ENCODE measurements around the gene TTC7B. TPM values are rescaled to one million over a fixed set of nuclear protein-coding genes. Genes with fewer than 3 reads are reported as not detected.

TTC7B gene
- total RNA-seq, 1 donor from 2014 or later: 83.7 TPM

DNA sequence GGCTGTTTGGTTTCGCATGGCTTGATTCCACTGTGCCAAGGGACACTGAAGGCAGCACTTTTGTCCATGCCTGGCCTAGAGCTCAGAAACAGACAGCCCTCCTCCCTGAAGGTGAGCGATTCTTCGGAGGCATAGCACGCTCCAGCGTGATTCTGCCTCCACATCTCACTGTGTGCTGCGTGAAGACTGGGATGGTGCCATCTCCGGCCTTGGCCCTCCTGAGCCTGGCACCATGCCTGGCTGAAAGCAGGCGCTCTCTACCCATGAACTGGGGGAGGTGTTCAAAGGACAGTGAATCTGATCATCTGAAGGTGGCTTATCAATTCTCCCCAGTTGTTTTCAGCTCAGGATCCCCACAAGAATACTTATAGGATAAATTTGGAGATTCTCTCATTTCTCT, 187.4 kb downstream of the TTC7B start:
- no peak for DNase-seq (ENCODE audit: extremely low read depth, low read depth, low spot score)

- DNase-seq (ENCODE audit: extremely low read depth, low read depth, low spot score): no peak
Measured at GRCh38 chr14:90627478-90627877, 188.8 kb downstream of the TTC7B start.

- DNase-seq (ENCODE audit: extremely low read depth, low read depth, low spot score): no peak
Measured at GRCh38 chr14:90626550-90626949, 189.7 kb downstream of the TTC7B start.

- DNase-seq (ENCODE audit: extremely low read depth, low read depth, low spot score): no peak
Measured at GRCh38 chr14:90625445-90625844, 190.8 kb downstream of the TTC7B start.

DNA sequence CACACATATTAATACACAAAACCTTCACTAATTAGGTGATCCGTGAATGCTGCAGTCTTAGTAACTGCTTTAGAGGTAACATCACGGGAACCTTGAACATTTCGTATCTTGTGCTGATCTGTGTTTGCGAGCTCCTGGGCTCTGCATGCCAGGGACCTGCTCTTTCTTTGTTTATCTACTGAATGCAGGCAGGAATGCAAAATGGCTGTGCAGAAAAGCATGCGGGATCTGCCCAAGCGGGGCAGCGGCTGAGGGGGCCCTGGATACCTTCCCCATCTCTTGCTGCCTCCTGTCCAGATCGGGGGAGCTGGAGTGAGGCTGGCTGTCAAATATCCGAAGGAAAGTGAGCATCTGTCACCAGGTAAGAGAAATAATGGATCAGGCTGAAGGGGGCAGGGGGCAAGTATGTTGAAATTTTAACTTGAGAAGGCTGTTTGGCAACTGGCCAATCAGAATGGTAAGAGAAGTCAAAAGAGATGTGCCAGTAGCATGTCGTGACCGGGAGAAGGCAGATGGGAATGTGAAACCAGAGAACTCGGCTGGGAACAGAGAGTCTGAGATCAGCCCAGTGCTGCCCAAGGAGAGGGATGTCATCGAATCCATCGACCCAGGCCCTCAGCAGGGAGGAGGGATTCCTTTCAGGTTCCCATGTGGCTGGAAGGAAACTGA, 191.4 kb downstream of the TTC7B start:
- no peak for DNase-seq (ENCODE audit: extremely low read depth, low read depth, low spot score)

DNA sequence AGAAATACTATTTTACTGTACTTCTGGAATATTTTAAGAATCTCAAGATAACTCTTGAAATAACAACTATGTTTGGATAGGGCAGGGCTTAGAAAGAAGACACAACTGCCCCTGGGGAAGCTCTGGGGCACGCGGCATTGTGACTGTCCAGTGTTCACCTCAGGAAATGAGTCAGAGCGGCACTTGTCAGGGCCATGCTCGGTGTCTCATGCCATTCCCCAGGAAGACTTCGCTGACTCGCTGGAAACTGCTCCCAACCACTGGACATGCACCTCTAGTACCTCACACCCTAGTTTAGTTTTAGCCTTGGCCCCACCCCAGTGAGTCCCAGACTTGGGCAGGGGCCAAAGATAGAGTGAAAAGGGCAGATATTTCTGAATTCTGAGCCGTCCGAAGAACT, 192.0 kb downstream of the TTC7B start:
- no peak for DNase-seq (ENCODE audit: extremely low read depth, low read depth, low spot score)

- DNase-seq (ENCODE audit: extremely low read depth, low read depth, low spot score): no peak
Measured at GRCh38 chr14:90621201-90621600, 195.0 kb downstream of the TTC7B start.

GRCh38 chr14:90620568-90621077, 195.6 kb downstream of the TTC7B start:
- DNase-seq (ENCODE audit: extremely low read depth, low read depth, low spot score): no peak

- DNase-seq (ENCODE audit: extremely low read depth, low read depth, low spot score): no peak
Measured at GRCh38 chr14:90619911-90620310, 196.3 kb downstream of the TTC7B start.

DNA sequence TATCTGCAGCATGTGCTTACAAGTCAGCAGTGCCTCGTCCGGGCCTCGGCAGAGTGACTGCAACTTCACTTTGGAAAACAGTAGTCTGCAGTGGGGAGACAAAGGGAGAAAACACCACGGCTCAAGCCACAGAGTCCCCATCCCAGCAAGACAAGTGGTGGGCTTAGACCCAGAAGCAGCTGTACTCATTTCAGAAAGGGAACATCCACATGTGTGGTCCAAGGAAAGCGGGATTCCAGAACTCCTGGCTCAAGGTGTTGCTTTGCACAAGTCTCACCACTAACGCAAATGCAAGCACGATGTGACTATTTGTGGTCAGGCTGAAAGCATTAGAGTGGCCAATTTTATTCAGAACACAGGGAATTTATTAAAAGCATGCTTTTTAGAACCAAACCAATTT, 198.3 kb downstream of the TTC7B start:
- no peak for DNase-seq (ENCODE audit: extremely low read depth, low read depth, low spot score)

DNA sequence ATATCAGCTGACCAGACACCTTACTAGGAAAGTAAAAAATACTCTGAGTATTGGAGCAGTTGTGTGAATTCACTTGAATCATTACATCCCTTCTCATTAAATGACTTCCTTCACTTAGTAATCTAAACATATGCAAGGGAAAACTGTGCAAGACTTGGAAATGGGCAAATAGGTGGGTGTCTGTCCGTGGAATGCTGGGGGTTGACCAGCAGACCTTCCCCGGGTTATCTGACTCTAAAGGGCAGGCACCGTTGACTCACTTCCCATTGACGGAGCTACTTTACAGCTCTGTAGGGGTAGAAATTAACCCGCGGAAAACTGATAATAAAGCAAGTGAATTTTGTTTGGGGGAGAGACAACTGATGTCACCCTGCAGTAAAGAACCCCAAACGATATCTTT, 199.3 kb downstream of the TTC7B start:
- DNase-seq (ENCODE audit: extremely low read depth, low read depth, low spot score): peak; percentile 66

DNA sequence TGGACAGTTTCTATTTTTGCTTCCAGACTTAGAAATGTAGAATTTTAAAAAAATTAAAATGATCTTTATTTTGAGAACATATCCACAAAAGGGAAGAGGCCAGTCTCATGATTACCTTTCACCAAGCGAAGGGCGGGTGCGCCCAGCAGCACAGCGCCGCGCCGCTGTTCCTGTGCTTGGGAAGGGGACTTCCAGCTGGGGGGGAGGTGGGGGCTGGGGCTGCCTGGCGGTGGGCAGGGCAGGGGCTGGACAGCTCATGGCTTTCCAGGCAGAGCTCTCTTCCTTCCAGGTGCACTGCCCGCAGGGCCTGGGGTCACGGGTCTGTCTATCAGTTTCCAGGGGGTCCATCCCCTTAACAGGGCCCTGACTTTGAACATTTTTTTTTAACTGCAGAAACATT, 199.9 kb downstream of the TTC7B start:
- no peak for DNase-seq (ENCODE audit: extremely low read depth, low read depth, low spot score)

DNA sequence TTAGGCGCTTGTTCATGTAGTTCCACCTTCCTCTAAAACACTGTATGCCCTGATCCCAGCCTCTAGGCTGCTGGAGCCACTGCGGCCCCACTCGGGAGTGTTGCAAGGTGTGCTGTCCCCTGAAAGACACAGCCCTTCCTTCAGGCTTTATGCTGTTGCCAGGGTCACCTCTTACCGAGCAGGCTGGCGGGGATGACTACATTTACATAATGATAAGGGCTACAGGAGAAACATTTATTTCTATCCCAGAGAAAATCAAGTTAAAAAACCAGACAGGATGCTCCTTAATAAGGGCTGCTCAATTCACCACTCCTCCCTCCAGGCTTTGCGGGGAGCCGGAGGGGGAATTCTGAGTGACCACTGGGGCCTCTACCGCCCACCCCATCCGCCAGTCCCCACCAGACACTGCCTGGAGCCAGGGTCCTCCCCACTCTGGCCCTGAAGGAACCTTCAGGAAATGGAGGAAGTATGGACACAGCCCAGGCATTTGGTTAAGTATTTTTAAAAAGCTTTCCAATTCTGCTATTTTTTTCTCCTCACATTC, 200.6 kb downstream of the TTC7B start:
- DNase-seq (ENCODE audit: extremely low read depth, low read depth, low spot score): no peak

GRCh38 chr14:90614696-90615516, 201.3 kb downstream of the TTC7B start:
- no peak for DNase-seq (ENCODE audit: extremely low read depth, low read depth, low spot score)

- no peak for DNase-seq (ENCODE audit: extremely low read depth, low read depth, low spot score)
Measured at GRCh38 chr14:90613997-90614396, 202.2 kb downstream of the TTC7B start.

DNA sequence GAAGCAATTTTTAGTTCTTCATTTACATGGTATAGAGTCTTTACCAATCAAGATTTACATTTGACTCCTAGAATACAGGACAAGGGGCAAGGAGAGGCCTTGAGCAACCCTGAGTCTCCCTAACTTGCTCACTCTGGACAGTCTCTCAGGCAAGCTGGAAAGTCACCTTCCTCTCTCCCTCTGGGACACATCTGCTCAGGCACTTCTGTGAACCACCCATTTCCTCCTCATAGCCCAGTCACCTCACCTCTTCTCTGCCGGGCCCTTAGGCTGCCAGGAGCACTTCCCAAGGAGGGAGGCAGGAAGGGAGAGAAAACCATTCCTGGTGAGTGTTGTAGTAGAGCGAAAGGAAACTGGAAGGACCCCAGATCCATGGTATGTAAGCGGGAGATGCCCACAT, 202.8 kb downstream of the TTC7B start:
- no peak for DNase-seq (ENCODE audit: extremely low read depth, low read depth, low spot score)

GRCh38 chr14:90612801-90613200, 203.4 kb downstream of the TTC7B start:
- DNase-seq (ENCODE audit: extremely low read depth, low read depth, low spot score): no peak

- peak; percentile 58 for DNase-seq (ENCODE audit: extremely low read depth, low read depth, low spot score)
Measured at GRCh38 chr14:90611936-90612335, 204.3 kb downstream of the TTC7B start.

- DNase-seq (ENCODE audit: extremely low read depth, low read depth, low spot score): no peak
Measured at GRCh38 chr14:90611501-90611900, 204.7 kb downstream of the TTC7B start.

- no peak for DNase-seq (ENCODE audit: extremely low read depth, low read depth, low spot score)
Measured at GRCh38 chr14:90610346-90611040, 205.7 kb downstream of the TTC7B start.

GRCh38 chr14:90609376-90609775, 206.9 kb downstream of the TTC7B start:
- DNase-seq (ENCODE audit: extremely low read depth, low read depth, low spot score): no peak

Measured in glomerular endothelial cell (primary cell).